DOHH2 (cell line): Measurements from ENCODE around the gene TSPO.

ENCODE experiments used
- EZH2phosphoT487 ChIP-seq: fragments of 200-600 bp; sonication (generic); IDR thresholded peaks from 2 replicates; pipeline ENCODE4 v1.6.1; 2017; ENCODE audit warnings: borderline replicate concordance, mild to moderate bottlenecking, antibody characterized with exemption, low read length, moderate library complexity, mixed read lengths
- TF ChIP-seq, protein P1 (sequence below): fragments of 200-600 bp; sonication (generic); IDR thresholded peaks from one replicate; pipeline ENCODE4 v1.5.1; 2014; ENCODE audit warnings: antibody characterized with exemption, mild to moderate bottlenecking, low read depth, low read length; ENCODE audit not compliant: poor library complexity, severe bottlenecking

GRCh38 chr22:43136801-43137200, 14.6 kb upstream of the TSPO start:
- TF ChIP-seq, protein P1, sequence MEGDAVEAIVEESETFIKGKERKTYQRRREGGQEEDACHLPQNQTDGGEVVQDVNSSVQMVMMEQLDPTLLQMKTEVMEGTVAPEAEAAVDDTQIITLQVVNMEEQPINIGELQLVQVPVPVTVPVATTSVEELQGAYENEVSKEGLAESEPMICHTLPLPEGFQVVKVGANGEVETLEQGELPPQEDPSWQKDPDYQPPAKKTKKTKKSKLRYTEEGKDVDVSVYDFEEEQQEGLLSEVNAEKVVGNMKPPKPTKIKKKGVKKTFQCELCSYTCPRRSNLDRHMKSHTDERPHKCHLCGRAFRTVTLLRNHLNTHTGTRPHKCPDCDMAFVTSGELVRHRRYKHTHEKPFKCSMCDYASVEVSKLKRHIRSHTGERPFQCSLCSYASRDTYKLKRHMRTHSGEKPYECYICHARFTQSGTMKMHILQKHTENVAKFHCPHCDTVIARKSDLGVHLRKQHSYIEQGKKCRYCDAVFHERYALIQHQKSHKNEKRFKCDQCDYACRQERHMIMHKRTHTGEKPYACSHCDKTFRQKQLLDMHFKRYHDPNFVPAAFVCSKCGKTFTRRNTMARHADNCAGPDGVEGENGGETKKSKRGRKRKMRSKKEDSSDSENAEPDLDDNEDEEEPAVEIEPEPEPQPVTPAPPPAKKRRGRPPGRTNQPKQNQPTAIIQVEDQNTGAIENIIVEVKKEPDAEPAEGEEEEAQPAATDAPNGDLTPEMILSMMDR: no peak
- TF ChIP-seq EZH2phosphoT487: no peak
